WTC11 (cell line): ENCODE data around the gene SERF2. TPM values are rescaled to one million over a fixed set of nuclear protein-coding genes. Genes with fewer than 3 reads are reported as not detected.
"Not testable (repeated sequence)": the region's sequence is repeated elsewhere in the genome, so short reads cannot be mapped to it uniquely, and the experiment has no call there.

Source experiments
- ATAC-seq: fragments of 200-7000 bp; cut with Tn5 transposase; 2 replicates; pipeline ENCODE4 v1.10.0; 2021; ENCODE audit warnings: mild to moderate bottlenecking, moderate library complexity
- CTCF ChIA-PET: fragments of 300-600 bp; sonication (Branson Sonifier 250); formaldehyde crosslinking; loops from one replicate; lab custom pipeline; 2021; ENCODE audit warnings: antibody characterized with exemption; lab: Charles Lee
- POLR2A ChIA-PET: fragments of 350-600 bp; sonication (Branson Sonifier 250); formaldehyde crosslinking; loops from one replicate; lab custom pipeline; 2021; ENCODE audit warnings: antibody characterized with exemption; lab: Charles Lee
- DNase-seq: peaks from one replicate; pipeline ENCODE4 v3.0.0; 2021; ENCODE audit warnings: low spot score
- H3K27ac Mint-ChIP-seq: 2 replicates; pipeline ENCODE4 v1.8.0; 2021; ENCODE audit warnings: mixed read lengths
- H3K27me3 Mint-ChIP-seq: 2 replicates; pipeline ENCODE4 v1.8.0; 2021; ENCODE audit warnings: low read depth, mild to moderate bottlenecking, moderate library complexity, mixed read lengths
- H3K36me3 Mint-ChIP-seq: 2 replicates; pipeline ENCODE4 v1.8.0; 2021; ENCODE audit warnings: mixed read lengths
- H3K4me1 Mint-ChIP-seq: 2 replicates; pipeline ENCODE4 v1.8.0; 2022; ENCODE audit warnings: mixed read lengths
- H3K4me3 Mint-ChIP-seq: 2 replicates; pipeline ENCODE4 v1.8.0; 2021; ENCODE audit warnings: mild to moderate bottlenecking, moderate library complexity, mixed read lengths
- H3K9me3 Mint-ChIP-seq: 2 replicates; pipeline ENCODE4 v1.8.0; 2021; ENCODE audit warnings: mixed read lengths
- AR ChIP-seq: fragments of 250-450 bp; sonication (Bioruptor Pico); IDR thresholded peaks from 2 replicates; pipeline ENCODE4 v1.9.0; 2021; ENCODE audit warnings: mild to moderate bottlenecking
- E2F5 ChIP-seq: sonication (generic); formaldehyde crosslinking; IDR thresholded peaks from 2 replicates; pipeline ENCODE4 v1.8.1; 2022; ENCODE audit warnings: mild to moderate bottlenecking, moderate library complexity, missing genetic modification reagents
- EMX1 ChIP-seq: fragments of 250-450 bp; sonication (Bioruptor Pico); IDR thresholded peaks from 2 replicates; pipeline ENCODE4 v1.8.0; 2021; ENCODE audit warnings: mild to moderate bottlenecking
- FOXK1 ChIP-seq: sonication (generic); formaldehyde crosslinking; IDR thresholded peaks from 2 replicates; pipeline ENCODE4 v1.8.0; 2022; ENCODE audit warnings: mild to moderate bottlenecking, moderate library complexity, missing genetic modification reagents
- GABPB1 ChIP-seq: sonication (generic); formaldehyde crosslinking; IDR thresholded peaks from 2 replicates; pipeline ENCODE4 v1.8.1; 2023; ENCODE audit warnings: mild to moderate bottlenecking, missing genetic modification reagents
- IRF1 ChIP-seq: sonication (generic); formaldehyde crosslinking; IDR thresholded peaks from 2 replicates; pipeline ENCODE4 v1.8.0; 2023; ENCODE audit warnings: missing genetic modification reagents
- JUN ChIP-seq: sonication (generic); formaldehyde crosslinking; IDR thresholded peaks from 2 replicates; pipeline ENCODE4 v1.8.0; 2023; ENCODE audit warnings: mild to moderate bottlenecking, missing genetic modification reagents
- MAX ChIP-seq: sonication (generic); formaldehyde crosslinking; IDR thresholded peaks from 2 replicates; pipeline ENCODE4 v1.8.0; 2022; ENCODE audit warnings: mild to moderate bottlenecking, missing genetic modification reagents
- ZNF263 ChIP-seq: sonication (generic); formaldehyde crosslinking; IDR thresholded peaks from 2 replicates; pipeline ENCODE4 v1.8.1; 2022; ENCODE audit warnings: low read depth, mild to moderate bottlenecking, moderate library complexity, missing genetic modification reagents
- total RNA-seq: library from RNA; stranded (reverse); gene quantifications from 3 replicates; pipeline ENCODE4 v1.2.3, GENCODE V29; 2021
- TF ChIP-seq, protein P1 (sequence below): sonication (generic); formaldehyde crosslinking; IDR thresholded peaks from 2 replicates; pipeline ENCODE4 v1.8.0; 2022; ENCODE audit warnings: mild to moderate bottlenecking, missing genetic modification reagents
- TF ChIP-seq, protein P2 (sequence below): sonication (generic); formaldehyde crosslinking; IDR thresholded peaks from 2 replicates; pipeline ENCODE4 v1.8.1; 2023; ENCODE audit warnings: mild to moderate bottlenecking, missing genetic modification reagents, moderate library complexity
- TF ChIP-seq, protein P3 (sequence below): fragments of 250-450 bp; sonication (Bioruptor Pico); IDR thresholded peaks from 2 replicates; pipeline ENCODE4 v1.8.0; 2021; ENCODE audit warnings: mild to moderate bottlenecking
- TF ChIP-seq, protein P4 (sequence below): fragments of 250-450 bp; sonication (Bioruptor Pico); IDR thresholded peaks from 2 replicates; pipeline ENCODE4 v1.9.0; 2021; ENCODE audit warnings: mild to moderate bottlenecking, borderline replicate concordance

SERF2 gene
- total RNA-seq, 1 experiment from 2014 or later, result 694 TPM

GRCh38 chr15:43800286-43801141 lies 8.4 kb downstream of the SERF2 start, which contains the start of gene HYPK (continued):
- TF ChIP-seq GABPB1 (CRISPR knock-in tag) (peak; percentile 49; the same call in 1 of the 2 replicates), JUN (CRISPR knock-in tag) (peak; percentile 25; the same call in 1 of the 2 replicates), IRF1 (CRISPR knock-in tag) (0 out of 2 replicates have a peak, but pooled peaks have one; percentile 53), E2F5 (CRISPR knock-in tag) (0 out of 2 replicates have a peak, but pooled peaks have one; percentile 48), FOXK1 (CRISPR knock-in tag) (peak; percentile 85), MAX (peak; percentile 86)
- TF ChIP-seq, protein P1, sequence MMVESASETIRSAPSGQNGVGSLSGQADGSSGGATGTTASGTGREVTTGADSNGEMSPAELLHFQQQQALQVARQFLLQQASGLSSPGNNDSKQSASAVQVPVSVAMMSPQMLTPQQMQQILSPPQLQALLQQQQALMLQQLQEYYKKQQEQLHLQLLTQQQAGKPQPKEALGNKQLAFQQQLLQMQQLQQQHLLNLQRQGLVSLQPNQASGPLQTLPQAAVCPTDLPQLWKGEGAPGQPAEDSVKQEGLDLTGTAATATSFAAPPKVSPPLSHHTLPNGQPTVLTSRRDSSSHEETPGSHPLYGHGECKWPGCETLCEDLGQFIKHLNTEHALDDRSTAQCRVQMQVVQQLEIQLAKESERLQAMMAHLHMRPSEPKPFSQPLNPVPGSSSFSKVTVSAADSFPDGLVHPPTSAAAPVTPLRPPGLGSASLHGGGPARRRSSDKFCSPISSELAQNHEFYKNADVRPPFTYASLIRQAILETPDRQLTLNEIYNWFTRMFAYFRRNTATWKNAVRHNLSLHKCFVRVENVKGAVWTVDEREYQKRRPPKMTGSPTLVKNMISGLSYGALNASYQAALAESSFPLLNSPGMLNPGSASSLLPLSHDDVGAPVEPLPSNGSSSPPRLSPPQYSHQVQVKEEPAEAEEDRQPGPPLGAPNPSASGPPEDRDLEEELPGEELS (CRISPR knock-in tag), result peak; percentile 80; the same call in 1 of the 2 replicates
- TF ChIP-seq, protein P2, sequence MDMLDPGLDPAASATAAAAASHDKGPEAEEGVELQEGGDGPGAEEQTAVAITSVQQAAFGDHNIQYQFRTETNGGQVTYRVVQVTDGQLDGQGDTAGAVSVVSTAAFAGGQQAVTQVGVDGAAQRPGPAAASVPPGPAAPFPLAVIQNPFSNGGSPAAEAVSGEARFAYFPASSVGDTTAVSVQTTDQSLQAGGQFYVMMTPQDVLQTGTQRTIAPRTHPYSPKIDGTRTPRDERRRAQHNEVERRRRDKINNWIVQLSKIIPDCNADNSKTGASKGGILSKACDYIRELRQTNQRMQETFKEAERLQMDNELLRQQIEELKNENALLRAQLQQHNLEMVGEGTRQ (CRISPR knock-in tag), result no peak

DNA sequence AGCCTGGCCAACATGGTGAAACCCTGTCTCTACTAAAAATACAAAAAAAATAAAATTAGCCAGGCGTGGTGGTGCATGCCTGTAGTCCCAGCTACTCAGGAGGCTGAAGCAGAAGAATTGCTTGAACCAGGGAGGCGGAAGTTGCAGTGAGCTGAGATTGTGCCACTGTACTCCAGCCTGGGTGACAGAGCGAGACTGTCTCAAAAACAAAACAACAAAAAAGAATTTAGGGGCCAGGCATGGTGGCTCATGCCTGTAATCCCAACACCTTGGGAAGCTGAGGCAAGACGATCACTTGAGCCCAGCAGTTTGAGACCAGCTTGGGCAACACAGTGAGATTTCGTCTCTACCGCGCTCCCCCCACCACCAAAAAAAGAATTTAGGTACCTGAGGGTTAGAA lies 10.6 kb downstream of the SERF2 start:
- ATAC-seq, H3K4me3 Mint-ChIP-seq, H3K27ac Mint-ChIP-seq, H3K9me3 Mint-ChIP-seq, POLR2A ChIA-PET, H3K27me3 Mint-ChIP-seq, DNase-seq: not testable (repeated sequence)
- peaks cover 28% of the 10 kb centered on the region for H3K4me1 Mint-ChIP-seq
- H3K36me3 Mint-ChIP-seq, result peaks cover 62% of the 10 kb centered on the region
- CTCF ChIA-PET, result interaction anchor here (2.0 kb wide), 1 partner anchor 26 kb away, joined by 5 read pairs; the partner anchor contains the start of gene ELL3

- DNase-seq, result no peak
- no peaks in the 10 kb centered on the region for H3K4me1 Mint-ChIP-seq
- no peak for ATAC-seq
- no peaks in the 10 kb centered on the region for H3K9me3 Mint-ChIP-seq
- H3K36me3 Mint-ChIP-seq, result peaks cover 83% of the 10 kb centered on the region
- no peak overlapping the region for H3K27ac Mint-ChIP-seq
- H3K4me3 Mint-ChIP-seq, result no peak overlapping the region
- H3K27me3 Mint-ChIP-seq, result no peaks in the 10 kb centered on the region
- POLR2A ChIA-PET, result no interaction called here
- CTCF ChIA-PET, result no interaction called here
- TF ChIP-seq AR (CRISPR knock-in tag) (no peak), EMX1 (CRISPR knock-in tag) (no peak), ZNF263 (CRISPR knock-in tag) (no peak)
- TF ChIP-seq, protein P3, sequence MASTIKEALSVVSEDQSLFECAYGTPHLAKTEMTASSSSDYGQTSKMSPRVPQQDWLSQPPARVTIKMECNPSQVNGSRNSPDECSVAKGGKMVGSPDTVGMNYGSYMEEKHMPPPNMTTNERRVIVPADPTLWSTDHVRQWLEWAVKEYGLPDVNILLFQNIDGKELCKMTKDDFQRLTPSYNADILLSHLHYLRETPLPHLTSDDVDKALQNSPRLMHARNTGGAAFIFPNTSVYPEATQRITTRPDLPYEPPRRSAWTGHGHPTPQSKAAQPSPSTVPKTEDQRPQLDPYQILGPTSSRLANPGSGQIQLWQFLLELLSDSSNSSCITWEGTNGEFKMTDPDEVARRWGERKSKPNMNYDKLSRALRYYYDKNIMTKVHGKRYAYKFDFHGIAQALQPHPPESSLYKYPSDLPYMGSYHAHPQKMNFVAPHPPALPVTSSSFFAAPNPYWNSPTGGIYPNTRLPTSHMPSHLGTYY, result no peak
- TF ChIP-seq, protein P4, sequence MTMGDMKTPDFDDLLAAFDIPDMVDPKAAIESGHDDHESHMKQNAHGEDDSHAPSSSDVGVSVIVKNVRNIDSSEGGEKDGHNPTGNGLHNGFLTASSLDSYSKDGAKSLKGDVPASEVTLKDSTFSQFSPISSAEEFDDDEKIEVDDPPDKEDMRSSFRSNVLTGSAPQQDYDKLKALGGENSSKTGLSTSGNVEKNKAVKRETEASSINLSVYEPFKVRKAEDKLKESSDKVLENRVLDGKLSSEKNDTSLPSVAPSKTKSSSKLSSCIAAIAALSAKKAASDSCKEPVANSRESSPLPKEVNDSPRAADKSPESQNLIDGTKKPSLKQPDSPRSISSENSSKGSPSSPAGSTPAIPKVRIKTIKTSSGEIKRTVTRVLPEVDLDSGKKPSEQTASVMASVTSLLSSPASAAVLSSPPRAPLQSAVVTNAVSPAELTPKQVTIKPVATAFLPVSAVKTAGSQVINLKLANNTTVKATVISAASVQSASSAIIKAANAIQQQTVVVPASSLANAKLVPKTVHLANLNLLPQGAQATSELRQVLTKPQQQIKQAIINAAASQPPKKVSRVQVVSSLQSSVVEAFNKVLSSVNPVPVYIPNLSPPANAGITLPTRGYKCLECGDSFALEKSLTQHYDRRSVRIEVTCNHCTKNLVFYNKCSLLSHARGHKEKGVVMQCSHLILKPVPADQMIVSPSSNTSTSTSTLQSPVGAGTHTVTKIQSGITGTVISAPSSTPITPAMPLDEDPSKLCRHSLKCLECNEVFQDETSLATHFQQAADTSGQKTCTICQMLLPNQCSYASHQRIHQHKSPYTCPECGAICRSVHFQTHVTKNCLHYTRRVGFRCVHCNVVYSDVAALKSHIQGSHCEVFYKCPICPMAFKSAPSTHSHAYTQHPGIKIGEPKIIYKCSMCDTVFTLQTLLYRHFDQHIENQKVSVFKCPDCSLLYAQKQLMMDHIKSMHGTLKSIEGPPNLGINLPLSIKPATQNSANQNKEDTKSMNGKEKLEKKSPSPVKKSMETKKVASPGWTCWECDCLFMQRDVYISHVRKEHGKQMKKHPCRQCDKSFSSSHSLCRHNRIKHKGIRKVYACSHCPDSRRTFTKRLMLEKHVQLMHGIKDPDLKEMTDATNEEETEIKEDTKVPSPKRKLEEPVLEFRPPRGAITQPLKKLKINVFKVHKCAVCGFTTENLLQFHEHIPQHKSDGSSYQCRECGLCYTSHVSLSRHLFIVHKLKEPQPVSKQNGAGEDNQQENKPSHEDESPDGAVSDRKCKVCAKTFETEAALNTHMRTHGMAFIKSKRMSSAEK (CRISPR knock-in tag), result no peak
Observed at GRCh38 chr15:43808435-43808950, 16.4 kb downstream of the SERF2 start.
